Measurements from ENCODE around the gene MRRF.

Gene MRRF

DNA sequence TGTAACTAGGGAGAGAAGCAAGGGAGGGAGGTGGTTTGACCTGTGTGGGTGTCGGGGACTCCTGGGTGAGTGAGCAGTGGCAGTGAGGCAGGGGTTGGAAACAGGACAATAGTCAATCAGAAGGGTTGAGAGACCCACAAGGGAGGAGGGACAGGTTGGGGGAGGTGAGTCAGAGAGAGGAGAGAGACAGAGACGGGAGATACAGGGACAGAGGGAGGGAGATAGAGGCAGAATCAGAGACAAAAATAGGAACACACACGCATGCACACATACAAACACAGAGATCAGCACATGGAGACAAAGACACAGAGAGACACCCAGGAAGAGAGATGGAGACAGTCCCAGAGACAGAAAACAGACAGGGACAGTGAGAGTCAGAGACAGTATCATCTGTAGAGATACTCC lies 66.8 kb downstream of the MRRF start:
- no peak for DNase-seq (ENCODE audit: low read depth in 2 of 3, low spot score in 2 of 3)

DNA sequence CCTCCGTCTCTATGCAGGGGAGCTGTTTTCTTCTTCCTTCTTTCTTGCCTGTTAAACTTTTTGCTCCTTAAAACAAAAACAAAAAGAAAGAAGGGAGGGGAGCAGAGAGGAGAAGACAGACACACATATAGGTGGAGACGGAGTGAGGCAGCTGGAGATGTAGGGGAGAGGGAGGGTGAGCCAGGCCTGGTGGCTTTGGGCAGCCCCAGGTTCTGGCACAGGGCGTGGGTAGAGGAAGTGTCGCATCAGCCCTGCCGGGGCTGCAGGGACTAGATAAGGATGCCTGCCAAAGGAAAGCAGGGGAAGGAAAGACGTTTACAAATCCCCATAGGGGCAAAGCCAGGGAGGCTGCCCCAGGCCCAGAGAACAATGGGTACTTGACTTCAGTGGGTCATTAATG lies 67.4 kb downstream of the MRRF start:
- DNase-seq (ENCODE audit: low read depth in 2 of 3, low spot score in 2 of 3): no peak

DNA sequence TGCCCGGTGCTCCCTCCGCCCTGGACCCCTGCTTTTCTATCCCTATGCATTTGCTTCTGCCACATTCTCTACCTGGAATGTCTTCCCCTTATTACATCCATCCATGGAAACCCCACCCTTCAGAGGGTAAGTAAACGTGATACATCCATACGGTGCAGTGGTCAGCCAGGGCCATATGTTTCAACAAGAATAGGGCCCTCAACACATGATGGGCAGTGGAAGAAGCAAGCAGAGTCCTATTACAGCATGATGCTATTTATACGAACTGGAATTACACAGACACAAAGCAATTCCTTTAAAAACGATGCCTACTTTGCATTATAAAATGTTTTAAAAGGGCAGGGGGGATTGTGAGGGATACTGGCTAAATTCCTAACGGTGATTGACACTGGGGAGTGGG lies 68.0 kb downstream of the MRRF start:
- no peak for DNase-seq (ENCODE audit: low read depth in 2 of 3, low spot score in 2 of 3)

DNA sequence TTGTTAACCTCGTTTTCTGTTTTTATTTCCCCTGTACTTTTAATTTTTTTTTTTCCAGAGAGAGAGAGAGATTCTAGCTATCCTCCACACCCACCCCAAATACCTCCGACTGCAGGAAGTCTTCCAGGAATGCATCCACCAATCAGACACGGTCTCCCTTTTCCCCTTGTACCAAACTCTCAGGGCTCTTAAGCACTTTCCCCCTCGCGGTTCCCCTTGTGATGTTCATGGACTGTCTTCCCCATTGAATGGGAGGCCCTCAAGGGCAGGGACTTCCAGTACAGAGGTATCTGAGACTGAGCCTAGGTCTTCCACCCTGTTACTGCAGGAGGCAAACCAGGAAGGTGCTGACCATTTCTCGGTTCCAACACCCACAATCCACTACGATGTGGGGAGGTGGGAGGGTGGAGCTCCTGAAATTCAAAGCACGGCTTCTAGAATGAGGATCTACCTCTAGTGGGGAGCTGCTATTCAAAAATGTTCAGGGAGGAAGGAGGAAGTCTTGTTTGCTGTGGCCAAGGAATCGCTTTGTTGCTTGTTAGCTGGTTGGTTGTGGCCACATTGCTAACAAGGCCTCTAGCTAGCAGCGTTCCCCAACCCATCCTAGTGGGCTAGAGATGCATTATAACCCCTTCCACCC lies 68.6 kb downstream of the MRRF start:
- DNase-seq (ENCODE audit: low read depth in 2 of 3, low spot score in 2 of 3): no peak

DNA sequence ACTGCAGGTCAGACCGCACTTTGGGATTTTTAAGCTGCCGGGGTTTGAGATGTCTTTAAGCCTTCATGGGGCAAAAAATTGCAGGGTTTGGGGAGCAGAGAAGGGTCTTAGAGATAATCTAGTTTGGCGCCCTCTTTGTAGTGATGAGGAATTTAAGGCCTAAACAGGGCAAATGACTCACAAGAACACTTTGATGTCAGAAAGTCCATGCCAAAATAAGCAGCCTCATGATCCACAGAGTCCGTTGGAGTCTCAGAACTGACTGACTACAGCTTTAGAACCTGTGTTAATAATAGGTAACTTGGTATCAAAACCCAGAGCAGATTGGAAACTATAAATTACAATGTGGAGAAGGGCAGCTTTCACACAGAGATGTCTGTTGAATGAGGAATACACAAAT lies 70.2 kb downstream of the MRRF start:
- DNase-seq (ENCODE audit: low read depth in 2 of 3, low spot score in 2 of 3): no peak

DNA sequence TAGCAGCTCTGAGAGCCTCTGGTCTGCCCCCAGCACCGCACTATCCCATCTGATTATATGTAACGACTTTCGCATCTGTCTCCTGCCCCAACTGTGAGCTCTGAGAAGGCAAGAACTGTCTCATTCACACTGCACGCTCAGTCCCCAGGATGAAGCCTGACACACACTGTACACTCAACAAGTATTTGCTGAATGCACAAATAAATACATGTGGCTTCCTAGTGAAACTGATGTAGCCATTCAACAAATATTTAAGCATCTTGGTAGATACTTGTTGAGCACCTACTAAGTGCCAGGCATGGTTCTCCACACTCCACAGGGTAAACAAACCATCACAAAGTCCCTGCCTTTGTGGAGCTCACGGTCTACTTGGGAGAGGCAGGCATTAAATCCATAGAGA lies 71.5 kb downstream of the MRRF start:
- no peak for DNase-seq (ENCODE audit: low read depth in 2 of 3, low spot score in 2 of 3)

DNA sequence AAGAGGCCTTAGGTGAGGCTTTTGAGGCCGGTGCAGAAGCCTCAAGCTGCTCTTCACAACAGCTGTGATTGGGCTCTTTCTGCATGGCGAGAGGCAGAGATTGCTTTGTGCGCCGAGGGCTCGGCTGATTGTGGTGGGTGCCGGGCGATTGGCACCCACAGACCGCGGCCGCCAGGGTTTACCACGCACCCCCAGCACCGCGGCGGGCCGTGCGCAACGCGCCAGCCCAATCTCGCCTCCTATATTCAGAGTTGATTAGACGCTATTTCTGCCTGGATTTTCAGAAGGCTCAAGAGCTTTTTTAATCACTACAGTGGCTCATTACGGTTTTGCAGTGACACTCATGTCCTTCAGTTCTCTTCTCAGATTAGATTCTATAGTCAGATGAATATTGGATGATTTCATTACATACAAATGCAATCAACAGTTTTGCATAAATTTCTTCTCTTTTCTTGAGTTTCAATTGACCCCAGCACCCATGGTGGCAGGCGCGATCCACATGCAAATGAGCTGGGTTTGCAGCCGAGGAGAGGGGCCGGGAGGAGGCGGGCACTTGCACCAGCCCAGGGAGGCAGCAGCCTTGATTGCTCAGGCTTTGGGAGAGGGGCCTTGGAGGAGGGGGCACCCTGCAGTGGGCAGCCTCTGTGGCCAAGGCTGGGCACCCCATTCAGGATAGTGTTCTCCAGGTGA lies 72.3 kb downstream of the MRRF start:
- DNase-seq (ENCODE audit: low read depth in 2 of 3, low spot score in 2 of 3): no peak

DNA sequence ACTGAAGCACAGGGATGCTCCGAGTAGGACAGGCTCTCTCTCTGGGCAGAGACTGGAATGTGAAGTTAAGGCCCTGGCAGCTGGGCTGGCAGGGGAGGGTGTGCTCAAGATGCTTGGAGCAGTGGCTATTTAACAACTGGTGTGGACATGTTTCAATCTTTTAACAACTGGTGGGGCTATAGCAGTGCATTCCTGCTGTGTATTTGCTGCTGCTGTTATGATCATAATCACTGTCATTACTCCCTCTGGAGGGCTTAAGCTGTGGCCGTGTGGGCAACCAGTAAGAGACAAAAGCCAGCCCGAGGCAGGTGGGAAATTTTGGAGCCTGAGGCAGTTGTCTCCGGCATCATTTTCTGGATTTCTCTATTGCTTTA lies 72.9 kb downstream of the MRRF start:
- DNase-seq (ENCODE audit: low read depth in 2 of 3, low spot score in 2 of 3): no peak

DNA sequence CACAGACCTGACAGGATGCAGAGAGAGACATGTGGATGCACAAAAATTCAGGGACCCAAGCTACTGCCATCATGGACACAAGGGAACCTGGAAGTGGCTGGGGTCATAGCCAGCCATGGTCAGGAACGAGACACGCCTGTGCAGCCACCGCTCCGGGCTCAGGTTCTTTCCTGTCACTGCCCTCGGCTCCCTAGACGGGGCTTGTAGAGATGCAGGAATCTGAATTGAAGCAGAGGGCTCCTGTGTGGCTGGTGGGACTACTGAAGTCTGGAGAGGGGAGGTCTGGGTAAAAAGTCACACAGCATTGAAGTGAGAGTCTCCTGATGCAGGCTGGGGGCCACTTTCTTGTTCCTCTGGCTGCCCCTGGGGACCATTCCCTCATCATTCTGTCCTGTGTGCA lies 73.9 kb downstream of the MRRF start:
- no peak for DNase-seq (ENCODE audit: low read depth in 2 of 3, low spot score in 2 of 3)

DNA sequence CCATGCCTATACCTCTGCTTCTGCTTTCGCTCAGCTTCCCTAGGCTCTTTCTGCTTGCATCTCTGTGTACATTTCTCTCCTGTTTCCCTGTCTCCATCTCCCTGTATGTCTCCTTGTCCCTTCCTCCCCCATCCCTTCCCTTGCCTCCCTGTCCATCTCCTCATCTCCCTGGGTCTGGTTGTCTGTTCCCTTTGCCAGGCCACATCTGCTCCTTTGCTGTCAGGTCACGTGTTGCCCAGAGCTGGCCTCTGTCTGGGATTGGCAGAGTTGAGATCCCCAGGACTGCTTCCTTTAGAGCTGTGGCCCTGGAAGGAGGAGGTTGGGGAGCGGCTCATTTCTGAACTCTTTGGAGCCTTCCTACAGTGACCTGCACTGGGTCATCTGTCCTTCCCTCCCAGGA lies 74.3 kb downstream of the MRRF start:
- DNase-seq (ENCODE audit: low read depth in 2 of 3, low spot score in 2 of 3): no peak

DNA sequence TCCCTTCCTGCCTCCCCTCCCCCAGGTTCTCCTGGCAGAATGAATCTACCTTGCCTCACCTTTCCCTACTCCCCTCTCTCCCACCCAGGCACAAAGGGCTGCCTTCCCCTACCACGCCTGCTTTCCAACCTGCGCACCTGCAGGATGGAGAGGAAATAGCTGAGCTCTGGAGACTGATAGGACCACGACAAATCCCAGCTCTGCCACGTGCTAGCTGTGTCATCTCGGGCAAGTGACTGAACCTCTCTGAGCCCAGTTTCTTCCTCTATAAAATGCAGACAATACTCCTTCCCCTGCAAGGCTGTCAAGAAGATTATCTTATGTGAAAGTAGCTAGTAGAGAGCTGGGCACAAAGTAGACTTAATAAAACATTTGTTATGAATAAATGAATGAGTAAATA lies 74.9 kb downstream of the MRRF start:
- DNase-seq (ENCODE audit: low read depth in 2 of 3, low spot score in 2 of 3): no peak

DNA sequence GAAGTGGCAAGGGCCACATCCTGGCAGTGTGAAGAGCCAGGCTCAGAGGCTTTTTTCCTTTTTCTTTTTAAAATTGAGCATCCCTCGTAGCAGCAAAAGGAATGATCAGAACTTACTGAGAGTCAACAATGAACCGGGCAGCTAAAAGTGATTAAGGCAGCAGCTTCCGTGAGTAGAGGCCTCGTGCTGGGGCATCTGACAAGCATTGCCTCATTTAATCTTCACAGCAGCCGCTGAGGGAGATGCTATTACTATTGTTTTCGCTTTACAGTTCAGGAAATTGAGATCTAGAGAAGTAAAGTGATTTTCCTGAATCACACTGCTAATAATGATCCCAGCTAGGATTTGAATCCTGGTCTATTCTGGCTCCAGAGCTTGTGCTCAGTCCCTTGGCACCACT lies 75.5 kb downstream of the MRRF start:
- DNase-seq (ENCODE audit: low read depth in 2 of 3, low spot score in 2 of 3): no peak

DNA sequence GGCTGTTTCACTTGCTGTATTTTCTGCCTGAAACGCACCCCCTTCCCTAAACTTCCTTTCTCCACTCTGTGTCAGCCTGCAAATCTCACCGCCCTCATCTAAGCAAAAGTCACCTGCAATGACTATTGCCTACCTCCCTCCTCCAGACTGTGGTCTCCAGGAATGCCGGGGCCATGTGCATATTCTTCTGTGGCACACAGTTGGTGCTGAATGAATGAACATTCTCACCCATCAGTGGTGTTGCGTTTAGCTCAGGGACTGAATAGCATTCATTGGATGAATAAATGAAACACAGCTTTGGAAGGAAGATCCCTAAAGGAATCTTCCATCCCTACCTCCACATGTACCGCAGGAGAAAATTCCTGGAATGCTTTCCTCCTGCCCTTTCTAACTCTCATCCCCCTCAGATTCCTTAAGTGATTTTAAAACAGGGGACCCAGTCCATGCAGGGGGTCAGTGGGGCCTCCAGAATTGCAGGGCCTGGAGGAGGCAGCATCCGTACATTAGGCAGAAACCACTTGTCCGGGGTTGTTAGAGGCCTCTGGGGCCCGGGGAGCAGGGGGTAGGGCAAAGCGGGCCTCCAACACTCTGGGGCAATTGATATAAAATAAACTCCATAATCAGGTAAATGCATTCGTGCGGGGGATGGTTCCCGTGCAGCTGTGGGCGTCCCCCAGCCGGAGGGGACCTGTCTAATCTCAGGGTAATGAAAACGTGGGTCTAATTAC lies 77.8 kb downstream of the MRRF start:
- no peak for DNase-seq (ENCODE audit: low read depth in 2 of 3, low spot score in 2 of 3)

DNA sequence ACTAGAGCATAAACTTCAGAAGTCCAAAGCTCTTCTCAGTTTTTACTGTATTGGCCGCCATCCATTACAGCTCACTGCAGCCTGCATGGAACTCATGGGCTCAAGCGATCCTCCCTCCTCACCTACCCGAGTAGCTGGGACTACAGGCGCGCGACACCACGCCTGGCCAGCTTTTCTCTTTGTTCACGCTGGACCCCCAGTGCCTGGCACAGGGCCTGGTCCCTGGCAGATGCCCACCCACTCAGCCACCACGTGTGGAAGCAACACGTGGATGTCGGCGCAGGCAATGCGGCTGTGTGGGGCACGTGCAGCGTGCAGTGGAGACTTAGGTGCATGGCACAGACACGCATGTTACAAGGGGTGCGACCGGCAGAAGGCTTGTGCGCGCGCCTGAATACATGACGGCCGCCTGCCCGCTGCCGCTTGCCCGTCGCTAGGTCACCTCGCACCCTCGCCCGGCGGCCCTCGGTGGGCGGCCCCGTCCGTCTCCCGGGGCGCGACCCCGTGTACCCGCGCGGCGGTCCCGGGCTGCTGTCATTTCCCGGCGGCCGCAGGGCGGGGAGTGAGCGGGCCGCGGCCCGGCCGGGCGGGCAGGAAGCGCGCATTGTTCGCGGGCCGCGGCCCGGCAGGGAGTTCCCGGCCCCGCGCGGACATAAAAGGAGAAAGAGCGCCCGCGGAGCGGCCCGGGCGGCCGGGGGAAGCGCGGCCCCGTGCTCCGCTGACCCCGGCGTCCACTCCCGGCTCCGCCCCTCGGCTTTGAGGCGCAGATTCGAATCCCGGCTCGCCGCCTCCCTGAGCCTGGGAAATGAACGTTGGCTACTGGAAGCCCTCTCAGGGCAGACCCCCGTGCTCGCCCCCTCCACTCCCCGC lies 82.0 kb downstream of the MRRF start:
- no peak for DNase-seq (ENCODE audit: low read depth in 2 of 3, low spot score in 2 of 3)

DNA sequence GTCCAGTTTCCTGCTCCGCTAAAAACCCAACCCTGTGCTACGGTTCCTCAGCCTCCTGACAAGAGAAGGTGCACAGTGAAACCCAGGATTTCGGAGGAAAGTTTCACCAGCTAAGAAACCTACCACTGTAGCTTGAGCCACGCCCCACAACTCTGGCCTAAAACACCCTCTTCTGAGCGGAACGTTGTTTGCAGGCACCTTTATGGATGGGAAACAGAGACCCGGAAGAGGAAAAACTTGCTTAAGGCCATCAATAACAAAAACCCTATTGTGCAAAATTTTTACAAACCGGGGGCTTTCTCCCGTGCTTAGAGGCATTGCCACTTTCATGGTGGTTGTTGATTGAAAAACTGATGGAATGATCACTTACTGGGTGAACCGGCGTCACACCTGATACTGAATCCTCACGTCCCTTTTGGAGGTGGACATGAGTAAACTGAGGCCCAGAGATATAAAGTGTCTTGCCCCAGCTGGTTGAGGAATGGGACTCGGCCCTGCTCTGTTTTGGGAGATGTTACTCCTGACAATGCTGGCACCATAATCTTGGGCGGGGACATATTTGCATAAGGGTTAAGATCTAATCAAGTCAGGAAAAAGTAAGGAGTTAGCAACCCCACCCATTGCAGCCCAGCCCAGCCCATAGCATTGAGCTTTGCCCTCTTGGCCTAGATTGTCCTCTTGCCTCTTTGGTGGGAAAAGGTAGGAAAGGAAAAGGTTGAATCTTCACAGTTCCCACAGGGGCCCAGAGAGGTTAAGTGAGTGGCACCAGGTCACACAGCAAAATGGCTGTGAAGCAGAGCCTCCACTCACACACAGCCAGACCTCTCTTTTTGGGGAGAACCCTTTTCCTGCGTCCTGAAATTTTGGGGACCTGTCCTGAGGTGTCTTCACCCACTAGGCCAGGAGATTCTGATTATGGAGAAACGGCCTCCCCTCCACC lies 82.9 kb downstream of the MRRF start:
- DNase-seq (ENCODE audit: low read depth in 2 of 3, low spot score in 2 of 3): no peak

DNA sequence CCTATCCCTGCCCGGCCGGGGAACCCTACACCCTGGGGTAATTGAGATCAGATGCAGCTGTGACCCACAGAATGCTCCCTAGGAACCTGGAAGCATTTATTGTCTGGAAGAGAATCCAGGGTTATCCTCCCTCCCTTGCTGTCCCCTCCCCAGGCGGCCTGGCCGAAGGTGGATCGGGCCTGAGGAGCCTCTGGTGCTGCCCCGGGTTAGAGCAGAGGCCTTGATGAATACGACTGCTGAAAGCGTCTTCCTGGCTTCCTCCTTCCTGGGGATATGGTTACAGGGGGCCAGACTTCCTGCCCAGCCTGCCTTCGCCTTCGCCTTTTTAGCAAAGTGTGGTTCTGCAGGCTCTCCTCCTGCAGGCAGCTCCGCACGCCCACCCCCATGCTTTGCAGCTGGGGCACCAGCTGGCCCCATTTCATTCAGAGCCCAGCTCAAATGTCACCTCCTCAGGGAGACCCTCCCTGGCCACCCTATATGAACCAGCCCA lies 83.7 kb downstream of the MRRF start:
- no peak for DNase-seq (ENCODE audit: low read depth in 2 of 3, low spot score in 2 of 3)

DNA sequence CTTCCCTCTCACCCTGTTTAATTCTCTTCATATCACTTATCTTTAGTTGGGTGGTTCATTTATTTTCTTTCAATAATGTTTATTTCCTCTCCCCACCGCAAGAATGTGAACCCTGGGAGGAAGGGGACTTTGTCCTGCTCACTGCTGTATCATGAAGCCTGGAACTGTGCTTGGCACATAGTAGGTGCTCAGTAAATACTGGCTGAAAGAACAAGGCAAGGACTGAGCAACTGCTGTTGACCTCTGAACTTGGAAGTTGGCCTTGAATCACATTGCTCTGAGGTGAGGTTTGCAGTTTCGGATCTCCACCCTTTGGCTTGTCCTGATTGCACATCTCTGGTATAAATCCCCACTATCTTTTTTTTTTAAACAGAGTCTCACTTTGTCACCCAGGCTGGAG lies 84.1 kb downstream of the MRRF start:
- DNase-seq (ENCODE audit: low read depth in 2 of 3, low spot score in 2 of 3): no peak

DNA sequence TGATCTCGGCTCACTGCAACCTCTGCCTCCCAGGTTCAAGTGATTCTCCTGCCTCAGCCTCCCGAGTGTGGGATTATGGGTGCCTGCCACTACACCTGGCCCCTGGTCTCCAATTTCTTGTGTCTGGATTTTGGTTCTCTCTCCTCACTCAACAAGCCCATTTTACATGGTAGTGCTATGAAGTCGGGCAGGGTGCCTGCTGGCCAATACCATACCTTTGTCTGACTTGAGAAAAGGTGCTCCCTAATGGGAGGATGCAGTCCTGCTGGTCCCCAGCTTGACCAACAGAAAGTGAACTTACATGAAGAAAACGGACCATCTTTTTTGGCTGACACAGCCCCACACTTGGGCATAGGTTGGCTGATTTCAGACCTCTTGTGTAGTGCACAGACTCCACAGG lies 84.5 kb downstream of the MRRF start:
- no peak for DNase-seq (ENCODE audit: low read depth in 2 of 3, low spot score in 2 of 3)

DNA sequence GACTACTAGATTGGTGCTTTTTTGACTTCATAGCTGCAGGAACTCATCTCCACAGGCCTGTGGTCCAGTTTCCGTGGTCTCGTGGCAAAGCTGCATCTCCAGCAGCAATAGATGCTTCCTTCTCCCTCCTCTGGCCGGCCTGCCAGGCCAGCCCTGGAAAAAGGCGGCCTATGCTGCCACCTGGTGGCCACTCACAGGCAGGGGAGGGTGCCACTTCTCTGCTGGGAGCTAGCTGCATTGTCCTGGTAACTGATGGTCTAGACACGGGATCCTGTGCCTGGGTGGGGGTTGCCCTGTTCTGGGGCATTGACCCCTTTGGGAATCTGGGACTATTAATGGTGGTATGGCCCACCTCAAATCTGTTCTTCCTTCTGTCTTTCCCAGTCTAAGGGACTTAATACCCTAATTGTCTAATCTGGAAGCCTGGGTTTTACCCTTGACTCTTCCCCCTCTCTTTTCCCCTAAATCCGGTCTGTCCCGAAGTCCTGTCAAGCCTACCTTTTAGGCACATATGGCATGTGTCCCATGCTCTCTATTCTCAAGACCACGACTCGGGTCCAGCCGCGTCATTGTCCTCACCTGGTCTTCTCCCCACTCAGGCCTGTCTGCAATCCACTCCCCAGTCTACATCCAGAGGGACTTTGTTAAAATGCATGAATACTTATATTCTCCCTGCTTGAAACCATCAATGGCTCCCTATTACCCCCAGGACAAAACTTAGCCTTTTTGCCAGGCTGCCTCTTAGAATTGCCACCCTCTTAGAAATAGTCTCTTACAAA lies 86.1 kb downstream of the MRRF start:
- peak; percentile 49 to 76 (median 58) for DNase-seq (ENCODE audit: low read depth in 2 of 3, low spot score in 2 of 3)

All from activated CD8-positive, alpha-beta memory T cell treated with anti-CD3 and anti-CD28 coated beads for 48 hours (primary cell).